HepG2 (cell line): ENCODE data around the gene ZDHHC14. TPM values are rescaled to one million over a fixed set of nuclear protein-coding genes. Genes with fewer than 3 reads are reported as not detected.

ENCODE experiments used
- ARID2 ChIP-seq: sonication (generic); formaldehyde crosslinking; IDR thresholded peaks from 2 replicates; pipeline ENCODE4 v1.8.1; 2022; ENCODE audit warnings: mild to moderate bottlenecking, missing genetic modification reagents, borderline replicate concordance
- KAT8 ChIP-seq: IDR thresholded peaks from 2 replicates; pipeline ENCODE4 v1.6.1; 2016; ENCODE audit warnings: missing genetic modification reagents, missing compliant biosample characterization
- RNF2 ChIP-seq: fragments of 450-650 bp; conservative IDR thresholded peaks from 2 replicates; pipeline ENCODE4 v1.6.1; 2016; ENCODE audit warnings: low read depth
- SNAPC2 ChIP-seq: sonication (generic); formaldehyde crosslinking; IDR thresholded peaks from 2 replicates; pipeline ENCODE4 v1.8.1; 2022; ENCODE audit warnings: mild to moderate bottlenecking, missing genetic modification reagents
- TBX3 ChIP-seq: fragments of 450-650 bp; IDR thresholded peaks from 2 replicates; pipeline ENCODE4 v1.6.1; 2017; ENCODE audit warnings: antibody characterized with exemption, mild to moderate bottlenecking, inconsistent platforms, borderline replicate concordance
- ZNF101 ChIP-seq: sonication (generic); formaldehyde crosslinking; IDR thresholded peaks from 2 replicates; pipeline ENCODE4 v1.4.0; 2020; ENCODE audit warnings: mild to moderate bottlenecking, low read depth, missing genetic modification reagents, borderline replicate concordance
- ZNF7 ChIP-seq: IDR thresholded peaks from 2 replicates; pipeline ENCODE4 v1.6.1; 2016; ENCODE audit warnings: missing biosample characterization, missing genetic modification reagents
- ZNF781 ChIP-seq: sonication (generic); formaldehyde crosslinking; IDR thresholded peaks from 2 replicates; pipeline ENCODE4 v1.5.1; 2020; ENCODE audit warnings: borderline replicate concordance, mild to moderate bottlenecking, missing genetic modification reagents; ENCODE audit errors: not compliant biosample characterization
- ZNF788 ChIP-seq: sonication (generic); formaldehyde crosslinking; IDR thresholded peaks from 2 replicates; pipeline ENCODE4 v1.5.0; 2020; ENCODE audit warnings: mild to moderate bottlenecking, missing genetic modification reagents, borderline replicate concordance
- polyA plus RNA-seq, 8 experiments: library from polyadenylated mRNA; depleted of rRNA in 3 of 8; stranded (reverse) in 7 of 8; unstranded in 1 of 8; fragments of >200 nt; fragmentation: Illumina TruSeq in 4 of 8; extraction: Trizol in 4 of 8; gene quantifications; 2 replicates each; pipeline versions ENCODE4 v1.2.1 to v1.2.3, GENCODE V29; 2011 to 2016; ENCODE audit warnings: low read depth in 4 of 8, missing spikeins in 1 of 8, mixed read lengths in 1 of 8; ENCODE audit not compliant: insufficient read depth in 1 of 8
- total RNA-seq, 5 experiments: library from RNA; depleted of rRNA; stranded (reverse); fragments of >200 nt; fragmentation: Illumina TruSeq; extraction: Trizol; gene quantifications; 2 replicates each; pipeline ENCODE4 v1.2.3, GENCODE V29; 2016; ENCODE audit warnings: low read depth in 1 of 5
- TF ChIP-seq, protein P1 (sequence below): sonication (generic); formaldehyde crosslinking; IDR thresholded peaks from one replicate; pipeline ENCODE4 v1.5.1; 2020; ENCODE audit warnings: mild to moderate bottlenecking, missing genetic modification reagents; ENCODE audit errors: not compliant biosample characterization
- TF ChIP-seq, protein P2 (sequence below): sonication (generic); formaldehyde crosslinking; IDR thresholded peaks from 2 replicates; pipeline ENCODE4 v1.5.0; 2020; ENCODE audit warnings: missing genetic modification reagents
- TF ChIP-seq, protein P3 (sequence below): sonication (generic); formaldehyde crosslinking; conservative IDR thresholded peaks from 2 replicates; pipeline ENCODE4 v1.4.0; 2020; ENCODE audit warnings: mild to moderate bottlenecking, missing genetic modification reagents, moderate library complexity
- TF ChIP-seq, protein P4 (sequence below): sonication (generic); formaldehyde crosslinking; IDR thresholded peaks from 2 replicates; pipeline ENCODE4 v1.8.0; 2022; ENCODE audit warnings: mild to moderate bottlenecking, missing genetic modification reagents; ENCODE audit not compliant: insufficient replicate concordance

Gene ZDHHC14
- total and polyA plus RNA-seq, 2 of the 13 experiments (the other 11 are each of a cell fraction or from before 2014, with no cell fraction given) = 3.7 to 9.5 TPM

DNA sequence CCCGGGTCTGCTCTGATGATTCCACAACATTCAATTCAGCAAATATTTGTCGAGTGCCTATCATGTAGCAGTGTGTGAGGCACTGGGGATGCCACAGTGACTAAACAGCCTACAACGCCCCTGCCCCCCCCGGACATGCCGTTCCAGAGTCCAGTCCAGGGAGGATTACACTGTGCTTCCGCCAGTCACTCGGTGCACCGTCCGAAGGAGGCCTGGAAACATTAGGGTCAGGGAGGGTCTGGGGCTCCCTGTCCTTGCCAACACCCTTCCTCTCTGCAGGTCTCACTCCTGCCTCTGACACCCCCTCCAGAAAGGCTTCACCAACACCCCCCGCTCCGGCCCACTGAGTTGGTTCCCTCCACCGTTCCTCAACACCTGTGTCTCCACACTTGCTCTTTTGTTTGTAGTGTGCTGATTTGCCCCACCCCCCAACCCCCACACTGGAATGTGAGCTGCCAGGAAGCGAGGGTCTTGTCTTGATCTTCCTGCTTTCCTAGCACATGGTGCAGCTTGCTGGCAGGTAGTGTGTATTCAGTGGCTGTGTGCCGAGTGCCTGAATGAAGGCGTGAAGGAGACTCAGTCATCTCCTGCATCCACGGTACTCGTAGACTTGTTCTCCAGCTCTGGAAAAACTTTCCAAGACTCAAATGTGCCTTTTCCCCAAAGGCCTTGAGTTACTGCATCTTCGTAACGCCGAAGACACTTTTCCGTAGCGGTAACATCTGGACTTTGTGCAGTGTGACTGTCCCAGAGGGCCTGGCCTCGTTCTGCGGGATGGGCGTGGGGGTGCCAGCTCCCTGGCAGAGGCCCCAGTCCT lies 150.4 kb downstream of the ZDHHC14 start (continued):
- TF ChIP-seq, protein P1, sequence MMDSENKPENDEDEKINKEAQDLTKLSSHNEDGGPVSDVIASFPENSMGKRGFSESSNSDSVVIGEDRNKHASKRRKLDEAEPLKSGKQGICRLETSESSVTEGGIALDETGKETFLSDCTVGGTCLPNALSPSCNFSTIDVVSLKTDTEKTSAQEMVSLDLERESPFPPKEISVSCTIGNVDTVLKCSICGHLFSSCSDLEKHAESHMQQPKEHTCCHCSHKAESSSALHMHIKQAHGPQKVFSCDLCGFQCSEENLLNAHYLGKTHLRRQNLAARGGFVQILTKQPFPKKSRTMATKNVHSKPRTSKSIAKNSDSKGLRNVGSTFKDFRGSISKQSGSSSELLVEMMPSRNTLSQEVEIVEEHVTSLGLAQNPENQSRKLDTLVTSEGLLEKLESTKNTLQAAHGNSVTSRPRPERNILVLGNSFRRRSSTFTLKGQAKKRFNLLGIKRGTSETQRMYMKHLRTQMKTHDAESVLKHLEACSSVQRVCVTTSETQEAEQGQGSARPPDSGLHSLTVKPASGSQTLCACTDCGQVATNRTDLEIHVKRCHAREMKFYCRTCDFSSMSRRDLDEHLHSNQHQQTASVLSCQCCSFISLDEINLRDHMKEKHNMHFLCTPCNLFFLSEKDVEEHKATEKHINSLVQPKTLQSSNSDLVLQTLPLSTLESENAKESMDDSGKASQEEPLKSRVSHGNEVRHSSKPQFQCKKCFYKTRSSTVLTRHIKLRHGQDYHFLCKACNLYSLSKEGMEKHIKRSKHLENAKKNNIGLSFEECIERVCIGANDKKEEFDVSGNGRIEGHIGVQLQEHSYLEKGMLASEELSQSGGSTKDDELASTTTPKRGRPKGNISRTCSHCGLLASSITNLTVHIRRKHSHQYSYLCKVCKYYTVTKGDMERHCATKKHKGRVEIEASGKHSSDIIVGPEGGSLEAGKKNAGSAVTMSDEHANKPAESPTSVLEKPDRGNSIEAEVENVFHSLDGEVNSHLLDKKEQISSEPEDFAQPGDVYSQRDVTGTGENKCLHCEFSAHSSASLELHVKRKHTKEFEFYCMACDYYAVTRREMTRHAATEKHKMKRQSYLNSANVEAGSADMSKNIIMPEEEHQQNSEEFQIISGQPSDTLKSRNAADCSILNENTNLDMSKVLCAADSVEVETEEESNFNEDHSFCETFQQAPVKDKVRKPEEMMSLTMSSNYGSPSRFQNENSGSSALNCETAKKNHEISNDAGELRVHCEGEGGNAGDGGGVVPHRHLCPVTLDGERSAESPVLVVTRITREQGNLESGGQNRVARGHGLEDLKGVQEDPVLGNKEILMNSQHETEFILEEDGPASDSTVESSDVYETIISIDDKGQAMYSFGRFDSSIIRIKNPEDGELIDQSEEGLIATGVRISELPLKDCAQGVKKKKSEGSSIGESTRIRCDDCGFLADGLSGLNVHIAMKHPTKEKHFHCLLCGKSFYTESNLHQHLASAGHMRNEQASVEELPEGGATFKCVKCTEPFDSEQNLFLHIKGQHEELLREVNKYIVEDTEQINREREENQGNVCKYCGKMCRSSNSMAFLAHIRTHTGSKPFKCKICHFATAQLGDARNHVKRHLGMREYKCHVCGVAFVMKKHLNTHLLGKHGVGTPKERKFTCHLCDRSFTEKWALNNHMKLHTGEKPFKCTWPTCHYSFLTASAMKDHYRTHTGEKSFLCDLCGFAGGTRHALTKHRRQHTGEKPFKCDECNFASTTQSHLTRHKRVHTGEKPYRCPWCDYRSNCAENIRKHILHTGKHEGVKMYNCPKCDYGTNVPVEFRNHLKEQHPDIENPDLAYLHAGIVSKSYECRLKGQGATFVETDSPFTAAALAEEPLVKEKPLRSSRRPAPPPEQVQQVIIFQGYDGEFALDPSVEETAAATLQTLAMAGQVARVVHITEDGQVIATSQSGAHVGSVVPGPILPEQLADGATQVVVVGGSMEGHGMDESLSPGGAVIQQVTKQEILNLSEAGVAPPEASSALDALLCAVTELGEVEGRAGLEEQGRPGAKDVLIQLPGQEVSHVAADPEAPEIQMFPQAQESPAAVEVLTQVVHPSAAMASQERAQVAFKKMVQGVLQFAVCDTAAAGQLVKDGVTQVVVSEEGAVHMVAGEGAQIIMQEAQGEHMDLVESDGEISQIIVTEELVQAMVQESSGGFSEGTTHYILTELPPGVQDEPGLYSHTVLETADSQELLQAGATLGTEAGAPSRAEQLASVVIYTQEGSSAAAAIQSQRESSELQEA = peak; percentile 96
- TF ChIP-seq ZNF781 (CRISPR knock-in tag) = peak; percentile 98
- peak; percentile 93 for TF ChIP-seq TBX3
- no peak for TF ChIP-seq ZNF7 (CRISPR knock-in tag)
- TF ChIP-seq, protein P2, sequence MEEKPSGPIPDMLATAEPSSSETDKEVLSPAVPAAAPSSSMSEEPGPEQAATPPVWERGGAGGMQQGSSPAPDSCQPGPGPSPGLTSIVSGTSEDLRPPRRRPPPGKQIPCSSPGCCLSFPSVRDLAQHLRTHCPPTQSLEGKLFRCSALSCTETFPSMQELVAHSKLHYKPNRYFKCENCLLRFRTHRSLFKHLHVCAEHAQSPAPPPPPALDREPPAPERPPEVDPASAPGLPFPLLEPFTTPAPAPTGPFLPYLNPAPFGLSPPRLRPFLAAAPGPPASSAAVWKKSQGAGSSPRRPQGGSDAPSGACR (CRISPR knock-in tag) = peak; percentile 98
- 0 out of 2 replicates have a peak, but pooled peaks have one; percentile 59 for TF ChIP-seq ARID2 (CRISPR knock-in tag)
- TF ChIP-seq RNF2 = peak; percentile 98
- TF ChIP-seq ZNF101 (CRISPR knock-in tag) = peak; percentile 87; the same call in 1 of the 2 replicates
- TF ChIP-seq, protein P3, sequence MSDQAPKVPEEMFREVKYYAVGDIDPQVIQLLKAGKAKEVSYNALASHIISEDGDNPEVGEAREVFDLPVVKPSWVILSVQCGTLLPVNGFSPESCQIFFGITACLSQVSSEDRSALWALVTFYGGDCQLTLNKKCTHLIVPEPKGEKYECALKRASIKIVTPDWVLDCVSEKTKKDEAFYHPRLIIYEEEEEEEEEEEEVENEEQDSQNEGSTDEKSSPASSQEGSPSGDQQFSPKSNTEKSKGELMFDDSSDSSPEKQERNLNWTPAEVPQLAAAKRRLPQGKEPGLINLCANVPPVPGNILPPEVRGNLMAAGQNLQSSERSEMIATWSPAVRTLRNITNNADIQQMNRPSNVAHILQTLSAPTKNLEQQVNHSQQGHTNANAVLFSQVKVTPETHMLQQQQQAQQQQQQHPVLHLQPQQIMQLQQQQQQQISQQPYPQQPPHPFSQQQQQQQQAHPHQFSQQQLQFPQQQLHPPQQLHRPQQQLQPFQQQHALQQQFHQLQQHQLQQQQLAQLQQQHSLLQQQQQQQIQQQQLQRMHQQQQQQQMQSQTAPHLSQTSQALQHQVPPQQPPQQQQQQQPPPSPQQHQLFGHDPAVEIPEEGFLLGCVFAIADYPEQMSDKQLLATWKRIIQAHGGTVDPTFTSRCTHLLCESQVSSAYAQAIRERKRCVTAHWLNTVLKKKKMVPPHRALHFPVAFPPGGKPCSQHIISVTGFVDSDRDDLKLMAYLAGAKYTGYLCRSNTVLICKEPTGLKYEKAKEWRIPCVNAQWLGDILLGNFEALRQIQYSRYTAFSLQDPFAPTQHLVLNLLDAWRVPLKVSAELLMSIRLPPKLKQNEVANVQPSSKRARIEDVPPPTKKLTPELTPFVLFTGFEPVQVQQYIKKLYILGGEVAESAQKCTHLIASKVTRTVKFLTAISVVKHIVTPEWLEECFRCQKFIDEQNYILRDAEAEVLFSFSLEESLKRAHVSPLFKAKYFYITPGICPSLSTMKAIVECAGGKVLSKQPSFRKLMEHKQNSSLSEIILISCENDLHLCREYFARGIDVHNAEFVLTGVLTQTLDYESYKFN (CRISPR knock-in tag) = peak; percentile 100
- TF ChIP-seq KAT8 = peak; percentile 95; the same call in 1 of the 2 replicates
- TF ChIP-seq ZNF788 (CRISPR knock-in tag) = peak; percentile 100; the same call in 1 of the 2 replicates
- TF ChIP-seq, protein P4, sequence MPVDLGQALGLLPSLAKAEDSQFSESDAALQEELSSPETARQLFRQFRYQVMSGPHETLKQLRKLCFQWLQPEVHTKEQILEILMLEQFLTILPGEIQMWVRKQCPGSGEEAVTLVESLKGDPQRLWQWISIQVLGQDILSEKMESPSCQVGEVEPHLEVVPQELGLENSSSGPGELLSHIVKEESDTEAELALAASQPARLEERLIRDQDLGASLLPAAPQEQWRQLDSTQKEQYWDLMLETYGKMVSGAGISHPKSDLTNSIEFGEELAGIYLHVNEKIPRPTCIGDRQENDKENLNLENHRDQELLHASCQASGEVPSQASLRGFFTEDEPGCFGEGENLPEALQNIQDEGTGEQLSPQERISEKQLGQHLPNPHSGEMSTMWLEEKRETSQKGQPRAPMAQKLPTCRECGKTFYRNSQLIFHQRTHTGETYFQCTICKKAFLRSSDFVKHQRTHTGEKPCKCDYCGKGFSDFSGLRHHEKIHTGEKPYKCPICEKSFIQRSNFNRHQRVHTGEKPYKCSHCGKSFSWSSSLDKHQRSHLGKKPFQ (CRISPR knock-in tag) = peak; percentile 98
- TF ChIP-seq SNAPC2 (CRISPR knock-in tag) = peak; percentile 91
